ENCODE results near the gene TRIM29. TPM values are rescaled to one million over a fixed set of nuclear protein-coding genes. Genes with fewer than 3 reads are reported as not detected.

The TRIM29 gene
- total RNA-seq, 1 experiment from 2014 or later = 4.3 TPM

- ChIA-PET CTCF (interaction anchor here (1.2 kb wide), 1 partner anchor 31 kb away, joined by 3 read pairs; no protein-coding TSS in a partner anchor), POLR2A (no interaction called here)
- no peak for TF ChIP-seq CTCF (IDR thresholded peaks at IDR 0.05; ENCODE audit: insufficient read depth in 1 of 2, low read depth in 1 of 2, low read length in 1 of 2, severe bottlenecking in 1 of 2, unreplicated experiment in 1 of 2)
- Mint-ChIP-seq H3K9me3 (ENCODE audit: unreplicated experiment) (no peaks in the 10 kb centered on the region), H3K4me3 (ENCODE audit: unreplicated experiment) (no peak overlapping the region), H3K36me3 (ENCODE audit: insufficient read depth, unreplicated experiment) (no peaks in the 10 kb centered on the region), H3K27ac (ENCODE audit: unreplicated experiment) (no peak overlapping the region), H3K27me3 (ENCODE audit: insufficient read depth, unreplicated experiment) (peaks cover 6% of the 10 kb centered on the region), H3K4me1 (ENCODE audit: low read depth, unreplicated experiment) (no peaks in the 10 kb centered on the region)
- Histone ChIP-seq H3K4me1 (no peaks in the 10 kb centered on the region), H3K27me3 (replicated peaks; ENCODE audit: control insufficient read depth, insufficient read depth, low read length) (no peaks in the 10 kb centered on the region), H3K9me3 (no peaks in the 10 kb centered on the region), H3K4me3 (ENCODE audit: low read depth, low read length) (no peak overlapping the region), H3K36me3 (ENCODE audit: control insufficient read depth, insufficient read depth, low read length) (no peaks in the 10 kb centered on the region)
- intact Hi-C loops (cut with micrococcal nuclease; ENCODE audit: unreplicated experiment) = no loop called here
- BruUV-seq (replicated peaks) = no TSS peak
- no peak for DNase-seq
Measured at GRCh38 chr11:120137187-120137610, 714 bp downstream of the TRIM29 start.

GRCh38 chr11:120136356-120136755 is 1.6 kb downstream of the TRIM29 start:
- Histone ChIP-seq H3K4me3 (ENCODE audit: low read depth, low read length) (no peak overlapping the region), H3K9me3 (no peaks in the 10 kb centered on the region), H3K4me1 (no peaks in the 10 kb centered on the region), H3K36me3 (ENCODE audit: control insufficient read depth, insufficient read depth, low read length) (no peaks in the 10 kb centered on the region), H3K27me3 (replicated peaks; ENCODE audit: control insufficient read depth, insufficient read depth, low read length) (no peaks in the 10 kb centered on the region)
- no peak for TF ChIP-seq CTCF (IDR thresholded peaks at IDR 0.05; ENCODE audit: insufficient read depth in 1 of 2, low read depth in 1 of 2, low read length in 1 of 2, severe bottlenecking in 1 of 2, unreplicated experiment in 1 of 2)
- Mint-ChIP-seq H3K27ac (ENCODE audit: unreplicated experiment) (no peak overlapping the region), H3K27me3 (ENCODE audit: insufficient read depth, unreplicated experiment) (peaks cover 6% of the 10 kb centered on the region), H3K4me3 (ENCODE audit: unreplicated experiment) (no peak overlapping the region), H3K36me3 (ENCODE audit: insufficient read depth, unreplicated experiment) (no peaks in the 10 kb centered on the region), H3K4me1 (ENCODE audit: low read depth, unreplicated experiment) (no peaks in the 10 kb centered on the region), H3K9me3 (ENCODE audit: unreplicated experiment) (no peaks in the 10 kb centered on the region)
- BruUV-seq (replicated peaks) = no TSS peak
- intact Hi-C loops (cut with micrococcal nuclease; ENCODE audit: unreplicated experiment) = no loop called here
- POLR2A ChIA-PET = no interaction called here
- CTCF ChIA-PET = no interaction called here
- DNase-seq = no peak

GRCh38 chr11:120135838-120136237 is 2.1 kb downstream of the TRIM29 start:
- H3K9me3 Mint-ChIP-seq (ENCODE audit: unreplicated experiment) = no peaks in the 10 kb centered on the region
- H3K27me3 ChIP-seq (replicated peaks; ENCODE audit: control insufficient read depth, insufficient read depth, low read length) = no peaks in the 10 kb centered on the region
- no TSS peak for BruUV-seq (replicated peaks)
- no peaks in the 10 kb centered on the region for H3K4me1 Mint-ChIP-seq (ENCODE audit: low read depth, unreplicated experiment)
- no peaks in the 10 kb centered on the region for H3K9me3 ChIP-seq
- no peaks in the 10 kb centered on the region for H3K4me1 ChIP-seq
- H3K4me3 Mint-ChIP-seq (ENCODE audit: unreplicated experiment) = no peak overlapping the region
- ChIA-PET CTCF (no interaction called here), POLR2A (no interaction called here)
- H3K36me3 Mint-ChIP-seq (ENCODE audit: insufficient read depth, unreplicated experiment) = no peaks in the 10 kb centered on the region
- no peak for DNase-seq
- no peak overlapping the region for H3K27ac Mint-ChIP-seq (ENCODE audit: unreplicated experiment)
- no peak overlapping the region for H3K4me3 ChIP-seq (ENCODE audit: low read depth, low read length)
- TF ChIP-seq CTCF (IDR thresholded peaks at IDR 0.05; ENCODE audit: insufficient read depth in 1 of 2, low read depth in 1 of 2, low read length in 1 of 2, severe bottlenecking in 1 of 2, unreplicated experiment in 1 of 2) = no peak
- no peaks in the 10 kb centered on the region for H3K36me3 ChIP-seq (ENCODE audit: control insufficient read depth, insufficient read depth, low read length)
- intact Hi-C loops (cut with micrococcal nuclease; ENCODE audit: unreplicated experiment) = no loop called here
- peaks cover 6% of the 10 kb centered on the region for H3K27me3 Mint-ChIP-seq (ENCODE audit: insufficient read depth, unreplicated experiment)

Measured in Caco-2 (cell line).